Measurements from ENCODE around the gene UVRAG. TPM values are rescaled to one million over a fixed set of nuclear protein-coding genes. Genes with fewer than 3 reads are reported as not detected.

The UVRAG gene
- total RNA-seq, 3 donors from 2014 or later (not counting 1 experiment from before 2014, with no cell fraction given), result 39.9 to 52.5 (median 41.4) TPM

DNA sequence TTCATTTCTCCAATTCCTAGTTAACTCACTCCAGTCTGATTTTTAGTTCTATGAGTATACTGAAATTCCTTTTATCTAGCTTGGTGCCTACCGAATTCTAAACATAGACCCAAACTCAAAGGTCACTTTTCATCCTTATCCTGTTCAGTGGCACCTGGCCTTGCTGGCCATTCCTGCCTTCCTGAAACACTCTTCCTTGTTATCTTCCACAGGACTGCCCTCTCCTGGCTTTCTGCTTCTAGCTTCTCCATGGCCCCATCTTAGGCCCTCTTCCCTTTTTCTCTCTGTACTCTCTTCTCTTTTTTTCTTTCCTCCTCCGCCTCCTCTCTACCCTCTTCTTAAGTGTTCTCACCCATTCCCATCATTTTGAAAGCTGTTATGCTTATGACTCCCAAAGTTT is 304.0 kb downstream of the UVRAG start:
- intact Hi-C loops (cut with micrococcal nuclease), result no loop called here

DNA sequence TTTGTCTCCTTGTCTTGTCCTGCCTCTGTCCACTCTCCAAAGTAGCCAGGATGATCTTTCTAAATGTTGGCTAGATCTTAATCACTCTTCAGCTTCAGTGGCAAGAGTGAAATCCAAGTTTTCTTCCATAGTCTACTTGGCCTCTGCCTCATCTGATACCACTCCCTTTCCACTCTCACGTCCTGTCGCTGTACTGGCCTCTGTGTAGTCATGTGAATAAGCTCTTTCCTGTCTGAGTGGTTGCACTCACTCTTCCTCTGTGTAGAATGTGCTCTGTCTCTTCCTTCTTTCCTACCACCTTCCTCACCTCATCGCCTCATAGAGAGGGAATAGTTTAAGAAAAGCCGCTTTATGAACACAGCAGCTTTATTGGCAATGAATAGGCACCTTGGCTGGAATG is 304.8 kb downstream of the UVRAG start:
- Histone ChIP-seq H3K36me3 (ENCODE audit: control insufficient read depth, insufficient read depth, low read length) (peaks cover 6% of the 10 kb centered on the region), H3K9me3 (ENCODE audit: control insufficient read depth, insufficient read depth, low read length) (no peaks in the 10 kb centered on the region), H3K4me1 (ENCODE audit: control insufficient read depth, insufficient read depth, low read length) (no peaks in the 10 kb centered on the region), H3K27me3 (ENCODE audit: control insufficient read depth, insufficient read depth, low read length) (no peaks in the 10 kb centered on the region), H3K4me3 (ENCODE audit: low read length) (no peak overlapping the region), H3K27ac (ENCODE audit: low read length) (no peak overlapping the region)
- Mint-ChIP-seq H3K9me3 (no peaks in the 10 kb centered on the region), H3K27ac (no peak overlapping the region), H3K27me3 (ENCODE audit: low read depth in 2 of 2) (no peaks in the 10 kb centered on the region), H3K36me3 (no peaks in the 10 kb centered on the region), H3K4me1 (no peaks in the 10 kb centered on the region), H3K4me3 (no peak overlapping the region)
- ATAC-seq (no peak), DNase-seq (no peak)
- intact Hi-C loops (cut with micrococcal nuclease), result no loop called here
- WGBS (ENCODE audit: insufficient coverage), result 32% methylated on average over 2 of the region's 4 CpGs
- TF ChIP-seq, protein P1, sequence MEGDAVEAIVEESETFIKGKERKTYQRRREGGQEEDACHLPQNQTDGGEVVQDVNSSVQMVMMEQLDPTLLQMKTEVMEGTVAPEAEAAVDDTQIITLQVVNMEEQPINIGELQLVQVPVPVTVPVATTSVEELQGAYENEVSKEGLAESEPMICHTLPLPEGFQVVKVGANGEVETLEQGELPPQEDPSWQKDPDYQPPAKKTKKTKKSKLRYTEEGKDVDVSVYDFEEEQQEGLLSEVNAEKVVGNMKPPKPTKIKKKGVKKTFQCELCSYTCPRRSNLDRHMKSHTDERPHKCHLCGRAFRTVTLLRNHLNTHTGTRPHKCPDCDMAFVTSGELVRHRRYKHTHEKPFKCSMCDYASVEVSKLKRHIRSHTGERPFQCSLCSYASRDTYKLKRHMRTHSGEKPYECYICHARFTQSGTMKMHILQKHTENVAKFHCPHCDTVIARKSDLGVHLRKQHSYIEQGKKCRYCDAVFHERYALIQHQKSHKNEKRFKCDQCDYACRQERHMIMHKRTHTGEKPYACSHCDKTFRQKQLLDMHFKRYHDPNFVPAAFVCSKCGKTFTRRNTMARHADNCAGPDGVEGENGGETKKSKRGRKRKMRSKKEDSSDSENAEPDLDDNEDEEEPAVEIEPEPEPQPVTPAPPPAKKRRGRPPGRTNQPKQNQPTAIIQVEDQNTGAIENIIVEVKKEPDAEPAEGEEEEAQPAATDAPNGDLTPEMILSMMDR (IDR thresholded peaks at IDR 0.05), result no peak

More for the DNA sequence above, 304.0 kb downstream of the UVRAG start:
- no peaks in the 10 kb centered on the region for H3K9me3 Mint-ChIP-seq
- H3K36me3 Mint-ChIP-seq, result no peaks in the 10 kb centered on the region
- WGBS (ENCODE audit: insufficient coverage), result 70% methylated on average over 2 of the region's 2 CpGs
- ATAC-seq (no peak), DNase-seq (no peak)
- no peaks in the 10 kb centered on the region for H3K27me3 Mint-ChIP-seq (ENCODE audit: low read depth in 2 of 2)
- H3K9me3 ChIP-seq (ENCODE audit: control insufficient read depth, insufficient read depth, low read length), result no peaks in the 10 kb centered on the region
- H3K27ac Mint-ChIP-seq, result no peak overlapping the region
- peaks cover 6% of the 10 kb centered on the region for H3K36me3 ChIP-seq (ENCODE audit: control insufficient read depth, insufficient read depth, low read length)
- H3K4me1 ChIP-seq (ENCODE audit: control insufficient read depth, insufficient read depth, low read length), result no peaks in the 10 kb centered on the region
- H3K27me3 ChIP-seq (ENCODE audit: control insufficient read depth, insufficient read depth, low read length), result no peaks in the 10 kb centered on the region
- no peak overlapping the region for H3K4me3 ChIP-seq (ENCODE audit: low read length)
- no peaks in the 10 kb centered on the region for H3K4me1 Mint-ChIP-seq
- H3K27ac ChIP-seq (ENCODE audit: low read length), result no peak overlapping the region
- TF ChIP-seq, protein P1 (IDR thresholded peaks at IDR 0.05), result no peak
- H3K4me3 Mint-ChIP-seq, result no peak overlapping the region

DNA sequence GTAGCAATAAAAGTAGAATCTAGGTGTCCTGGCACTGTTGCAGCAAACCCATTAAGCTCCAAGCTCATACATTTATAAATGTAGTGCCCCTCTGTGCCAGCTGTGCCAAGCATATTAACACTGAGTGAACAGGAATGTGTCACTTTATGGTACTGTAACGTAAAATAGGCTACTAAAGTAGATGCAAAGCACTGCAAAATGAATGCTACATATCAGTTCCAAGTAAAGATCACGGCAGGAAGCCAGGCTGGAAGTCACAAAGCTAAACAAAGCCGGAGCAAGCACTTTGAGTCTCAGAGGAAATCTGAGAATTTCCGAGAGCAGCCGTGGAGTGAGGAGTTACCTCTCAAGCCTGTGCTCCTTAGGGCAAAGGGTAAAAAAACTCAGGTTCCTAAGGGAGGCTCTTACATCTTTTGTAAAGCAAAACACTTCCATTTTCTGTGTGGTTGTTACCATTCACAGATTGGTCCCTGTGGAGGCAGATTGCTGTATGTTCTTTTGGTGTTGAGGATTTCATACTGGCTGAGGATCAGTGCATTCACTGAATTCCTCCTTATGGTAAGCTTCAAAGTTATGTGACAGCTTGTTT is 305.6 kb downstream of the UVRAG start:
- H3K4me1 Mint-ChIP-seq, result no peaks in the 10 kb centered on the region

More for the DNA sequence above, 305.6 kb downstream of the UVRAG start:
- no peak overlapping the region for H3K27ac ChIP-seq (ENCODE audit: low read length)
- Mint-ChIP-seq H3K27ac (no peak overlapping the region), H3K4me3 (no peak overlapping the region), H3K27me3 (ENCODE audit: low read depth in 2 of 2) (no peaks in the 10 kb centered on the region), H3K9me3 (no peaks in the 10 kb centered on the region), H3K36me3 (no peaks in the 10 kb centered on the region)
- WGBS (ENCODE audit: insufficient coverage), result 95% methylated on average over 5 of the region's 5 CpGs
- intact Hi-C loops (cut with micrococcal nuclease), result no loop called here
- TF ChIP-seq, protein P1 (IDR thresholded peaks at IDR 0.05), result no peak
- no peaks in the 10 kb centered on the region for H3K4me1 ChIP-seq (ENCODE audit: control insufficient read depth, insufficient read depth, low read length)
- no peak overlapping the region for H3K4me3 ChIP-seq (ENCODE audit: low read length)
- ATAC-seq, result no peak
- no peaks in the 10 kb centered on the region for H3K27me3 ChIP-seq (ENCODE audit: control insufficient read depth, insufficient read depth, low read length)
- peaks cover 6% of the 10 kb centered on the region for H3K36me3 ChIP-seq (ENCODE audit: control insufficient read depth, insufficient read depth, low read length)
- H3K9me3 ChIP-seq (ENCODE audit: control insufficient read depth, insufficient read depth, low read length), result no peaks in the 10 kb centered on the region
- no peak for DNase-seq

Measured in natural killer cell (primary cell).